H9 (cell line): ENCODE results near the gene DCUN1D4. TPM values are rescaled to one million over a fixed set of nuclear protein-coding genes. Genes with fewer than 3 reads are reported as not detected.

Experiments used
- DNase-seq: peaks from one replicate; pipeline ENCODE4 v3.0.0-alpha.2; 2017
- H2AFZ ChIP-seq: one replicate; pipeline ENCODE4 v1.6.1; 2013; ENCODE audit warnings: mild to moderate bottlenecking, low read length, control low read depth, moderate library complexity
- H2AK5ac ChIP-seq: 2 replicates; pipeline ENCODE4 v1.6.1; 2013; ENCODE audit warnings: low read length, control low read depth, mixed read lengths; ENCODE audit not compliant: insufficient read length
- H2BK120ac ChIP-seq: one replicate; pipeline ENCODE4 v1.6.1; 2013; ENCODE audit warnings: low read depth, mild to moderate bottlenecking, low read length, control low read depth, inconsistent platforms; ENCODE audit not compliant: poor library complexity, severe bottlenecking
- H2BK12ac ChIP-seq: 2 replicates; pipeline ENCODE4 v1.6.1; 2013; ENCODE audit warnings: low read length, control low read depth, mixed read lengths, low read depth; ENCODE audit not compliant: insufficient read length
- H2BK15ac ChIP-seq: 2 replicates; pipeline ENCODE4 v1.6.1; 2013; ENCODE audit warnings: low read depth, low read length, control low read depth
- H2BK20ac ChIP-seq: one replicate; pipeline ENCODE4 v1.6.1; 2013; ENCODE audit warnings: low read depth, mild to moderate bottlenecking, low read length, control low read depth, inconsistent platforms; ENCODE audit not compliant: poor library complexity, severe bottlenecking
- H2BK5ac ChIP-seq: 2 replicates; pipeline ENCODE4 v1.6.1; 2013; ENCODE audit warnings: low read length, control low read depth, mixed read lengths; ENCODE audit not compliant: insufficient read length
- H3K14ac ChIP-seq: 2 replicates; pipeline ENCODE4 v1.6.1; 2013; ENCODE audit warnings: low read length, control low read depth; ENCODE audit not compliant: insufficient read depth
- H3K18ac ChIP-seq: 2 replicates; pipeline ENCODE4 v1.6.1; 2013; ENCODE audit warnings: low read depth, mild to moderate bottlenecking, mixed read lengths, low read length, control low read depth; ENCODE audit not compliant: insufficient read length
- H3K23ac ChIP-seq: 2 replicates; pipeline ENCODE4 v1.6.1; 2013; ENCODE audit warnings: low read length, control low read depth, mixed read lengths, low read depth; ENCODE audit not compliant: insufficient read length
- H3K23me2 ChIP-seq: 2 replicates; pipeline ENCODE4 v1.6.1; 2013; ENCODE audit warnings: low read depth, mild to moderate bottlenecking, mixed read lengths, low read length, control low read depth; ENCODE audit not compliant: insufficient read length, poor library complexity, severe bottlenecking
- H3K27ac ChIP-seq: 2 replicates; pipeline ENCODE4 v1.5.1; 2013; ENCODE audit warnings: low read length, control low read depth, mixed read lengths, low read depth; ENCODE audit not compliant: insufficient read length
- H3K27me3 ChIP-seq: 2 replicates; pipeline ENCODE4 v1.6.1; 2013; ENCODE audit warnings: low read length, control low read depth, inconsistent platforms; ENCODE audit not compliant: insufficient read depth
- H3K4ac ChIP-seq: 2 replicates; pipeline ENCODE4 v1.6.1; 2013; ENCODE audit warnings: low read depth, mild to moderate bottlenecking, control low read depth, inconsistent platforms, low read length, moderate library complexity
- H3K4me1 ChIP-seq: 2 replicates; pipeline ENCODE4 v1.6.1; 2013; ENCODE audit warnings: low read length, control low read depth, inconsistent platforms; ENCODE audit not compliant: insufficient read depth
- H3K4me2 ChIP-seq: 2 replicates; pipeline ENCODE4 v1.6.1; 2013; ENCODE audit warnings: low read length, control low read depth, mixed read lengths; ENCODE audit not compliant: insufficient read length, insufficient read depth
- H3K56ac ChIP-seq: 2 replicates; pipeline ENCODE4 v1.6.1; 2013; ENCODE audit warnings: low read depth, mild to moderate bottlenecking, mixed read lengths, low read length, control low read depth; ENCODE audit not compliant: insufficient read length
- H3K79me1 ChIP-seq: 2 replicates; pipeline ENCODE4 v1.6.1; 2013; ENCODE audit warnings: low read depth, mild to moderate bottlenecking, moderate library complexity, low read length, control low read depth, inconsistent platforms; ENCODE audit not compliant: insufficient read depth, poor library complexity, severe bottlenecking
- H3K79me2 ChIP-seq: 2 replicates; pipeline ENCODE4 v1.6.1; 2013; ENCODE audit warnings: low read length, control low read depth, inconsistent platforms; ENCODE audit not compliant: insufficient read depth
- H3K9ac ChIP-seq: 2 replicates; pipeline ENCODE4 v1.6.1; 2013; ENCODE audit warnings: low read length, control low read depth, mixed read lengths; ENCODE audit not compliant: insufficient read length; ENCODE audit errors: extremely low read depth
- H3K9me3 ChIP-seq: one replicate; pipeline ENCODE4 v1.6.1; 2013; ENCODE audit warnings: low read depth, low read length, inconsistent platforms; ENCODE audit not compliant: control insufficient read depth
- H3T11ph ChIP-seq: one replicate; pipeline ENCODE4 v1.6.1; 2013; ENCODE audit warnings: mild to moderate bottlenecking, low read length, control low read depth, inconsistent platforms
- H4K20me1 ChIP-seq: one replicate; pipeline ENCODE4 v1.6.1; 2013; ENCODE audit not compliant: control insufficient read depth, insufficient read length, insufficient read depth
- H4K5ac ChIP-seq: 2 replicates; pipeline ENCODE4 v1.6.1; 2013; ENCODE audit warnings: low read depth, mild to moderate bottlenecking, mixed read lengths, low read length, control low read depth; ENCODE audit not compliant: insufficient read length
- H4K8ac ChIP-seq: replicated peaks from 2 replicates; pipeline ENCODE4 v1.6.1; 2013; ENCODE audit warnings: low read length, control low read depth, mixed read lengths, low read depth; ENCODE audit not compliant: insufficient read length
- H4K91ac ChIP-seq: 2 replicates; pipeline ENCODE4 v1.6.1; 2013; ENCODE audit warnings: low read depth, mild to moderate bottlenecking, moderate library complexity, mixed read lengths, low read length, control low read depth; ENCODE audit not compliant: insufficient read length
- H3K27ac Mint-ChIP-seq, 3 experiments: 2 replicates in 2 of 3; 3 replicates in 1 of 3; pipeline ENCODE4 v1.8.0; 2020 to 2021; ENCODE audit warnings: mixed read lengths in 3 of 3, mild to moderate bottlenecking in 1 of 3, moderate library complexity in 1 of 3
- H3K27me3 Mint-ChIP-seq: 2 replicates; pipeline ENCODE4 v1.8.0; 2021; ENCODE audit warnings: low read depth, mild to moderate bottlenecking, moderate library complexity, mixed read lengths
- H3K36me3 Mint-ChIP-seq, 3 experiments: 2 replicates in 2 of 3; 3 replicates in 1 of 3; pipeline ENCODE4 v1.8.0; 2020 to 2021; ENCODE audit warnings: low read depth in 3 of 3, mixed read lengths in 3 of 3; ENCODE audit not compliant: insufficient read depth in 1 of 3
- H3K4me1 Mint-ChIP-seq, 2 experiments: 2 replicates each; pipeline ENCODE4 v1.8.0; 2020; ENCODE audit warnings: mixed read lengths in 2 of 2
- H3K4me3 Mint-ChIP-seq, 2 experiments: 2 replicates in 1 of 2; 3 replicates in 1 of 2; pipeline ENCODE4 v1.8.0; 2020 to 2021; ENCODE audit warnings: mild to moderate bottlenecking in 2 of 2, mixed read lengths in 2 of 2, moderate library complexity in 1 of 2
- H3K9me3 Mint-ChIP-seq, 2 experiments: 2 replicates in 1 of 2; 3 replicates in 1 of 2; pipeline ENCODE4 v1.8.0; 2020; ENCODE audit warnings: mild to moderate bottlenecking in 2 of 2, mixed read lengths in 2 of 2, moderate library complexity in 1 of 2
- WGBS: extraction: QIAGEN DNeasy Blood & Tissue Kit; methylation state at CpG from one replicate; pipeline ENCODE4 v1.1.7; 2013; ENCODE audit warnings: missing lambda C conversion rate, low lambda C conversion rate, mixed read lengths; ENCODE audit not compliant: insufficient read length; ENCODE audit errors: extremely low coverage; 5-methylcytosine and 5-hydroxymethylcytosine counted together
- total RNA-seq: library from RNA; stranded (reverse); gene quantifications from 2 replicates; pipeline ENCODE4 v1.2.1, GENCODE V29; 2021
- TF ChIP-seq, protein P1 (sequence below): fragments of 200-600 bp; sonication (generic); conservative IDR thresholded peaks from 3 replicates; pipeline ENCODE4 v1.8.0; 2021; ENCODE audit warnings: antibody characterized with exemption, mild to moderate bottlenecking

The DCUN1D4 gene
- total RNA-seq, 1 experiment from 2014 or later, result 46.7 TPM

- no peak overlapping the region for H3K4me3 Mint-ChIP-seq
- H3K9me3 Mint-ChIP-seq, result peaks cover 15 to 77% of the 10 kb centered on the region in 2 experiments
- H3K27me3 Mint-ChIP-seq, result peaks cover 2% of the 10 kb centered on the region
- Histone ChIP-seq H3T11ph (no peak overlapping the region), H2AK5ac (no peak overlapping the region), H2BK20ac (no peak overlapping the region), H3K23me2 (no peaks in the 10 kb centered on the region), H2BK120ac (no peak overlapping the region), H4K91ac (no peak overlapping the region), H4K8ac (no peak overlapping the region), H2BK15ac (no peak overlapping the region), H3K79me2 (no peaks in the 10 kb centered on the region), H3K14ac (no peak overlapping the region), H3K18ac (no peak overlapping the region), H3K4ac (no peak overlapping the region), H2BK5ac (no peak overlapping the region), H3K4me1 (no peaks in the 10 kb centered on the region), H3K27ac (no peak overlapping the region), H2AFZ (no peak overlapping the region), H4K5ac (no peak overlapping the region), H3K56ac (no peak overlapping the region), H2BK12ac (no peak overlapping the region), H3K9ac (no peak overlapping the region), H3K27me3 (no peaks in the 10 kb centered on the region), H3K79me1 (no peaks in the 10 kb centered on the region), H3K23ac (no peak overlapping the region), H3K4me2 (no peak overlapping the region), H3K9me3 (peaks cover 4% of the 10 kb centered on the region), H4K20me1 (no peaks in the 10 kb centered on the region)
- no peak for DNase-seq
- no CpG with 5 or more reads among the region's 1 CpG for WGBS
- peaks cover 0 to 4% (median 0%) of the 10 kb centered on the region in 3 experiments; a peak in 1 of 7 replicates for H3K36me3 Mint-ChIP-seq
- TF ChIP-seq, protein P1, sequence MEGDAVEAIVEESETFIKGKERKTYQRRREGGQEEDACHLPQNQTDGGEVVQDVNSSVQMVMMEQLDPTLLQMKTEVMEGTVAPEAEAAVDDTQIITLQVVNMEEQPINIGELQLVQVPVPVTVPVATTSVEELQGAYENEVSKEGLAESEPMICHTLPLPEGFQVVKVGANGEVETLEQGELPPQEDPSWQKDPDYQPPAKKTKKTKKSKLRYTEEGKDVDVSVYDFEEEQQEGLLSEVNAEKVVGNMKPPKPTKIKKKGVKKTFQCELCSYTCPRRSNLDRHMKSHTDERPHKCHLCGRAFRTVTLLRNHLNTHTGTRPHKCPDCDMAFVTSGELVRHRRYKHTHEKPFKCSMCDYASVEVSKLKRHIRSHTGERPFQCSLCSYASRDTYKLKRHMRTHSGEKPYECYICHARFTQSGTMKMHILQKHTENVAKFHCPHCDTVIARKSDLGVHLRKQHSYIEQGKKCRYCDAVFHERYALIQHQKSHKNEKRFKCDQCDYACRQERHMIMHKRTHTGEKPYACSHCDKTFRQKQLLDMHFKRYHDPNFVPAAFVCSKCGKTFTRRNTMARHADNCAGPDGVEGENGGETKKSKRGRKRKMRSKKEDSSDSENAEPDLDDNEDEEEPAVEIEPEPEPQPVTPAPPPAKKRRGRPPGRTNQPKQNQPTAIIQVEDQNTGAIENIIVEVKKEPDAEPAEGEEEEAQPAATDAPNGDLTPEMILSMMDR, result no peak
- H3K27ac Mint-ChIP-seq, result no peak overlapping the region
- peaks cover 0 to 4% of the 10 kb centered on the region in 2 experiments; a peak in 2 of 4 replicates for H3K4me1 Mint-ChIP-seq
These were observed 122.9 kb downstream of the DCUN1D4 start for GRCh38 chr4:51965862-51966261.

Other genes starting within 250 kb of the DCUN1D4 start
- gene LRRC66, start 177.2 kb downstream of the DCUN1D4 start, total RNA-seq, result 0.09 TPM in 1 of 2 replicates, not detected in the other
- gene SGCB, start 195.1 kb downstream of the DCUN1D4 start, total RNA-seq, result 30.4 and 32.3 TPM in 2 replicates
- gene SPATA18, start 208.2 kb downstream of the DCUN1D4 start, total RNA-seq, result 3.9 and 5.5 TPM in 2 replicates